Renal cortex interstitium (tissue), 11 donors: ENCODE results near the gene NCBP2L. TPM values are rescaled to one million over a fixed set of nuclear protein-coding genes. Genes with fewer than 3 reads are reported as not detected.

ENCODE experiments used
- DNase-seq, 11 donors: peaks; one replicate each; pipeline ENCODE4 v3.0.0-alpha.2; 2013; ENCODE audit warnings: low read depth in 9 of 11, low spot score in 4 of 11; ENCODE audit errors: extremely low read depth in 1 of 11
- polyA plus RNA-seq, 3 donors: library from polyadenylated mRNA; unstranded; fragments of 120-200 nt; gene quantifications; one replicate each; pipeline ENCODE4 v1.2.1, GENCODE V29; 2013; ENCODE audit not compliant: insufficient read length in 3 of 3

NCBP2L gene
- polyA plus RNA-seq, 3 donors: 0.14 TPM; not detected in 2

- DNase-seq: no peak
These were observed 63.4 kb downstream of the NCBP2L start for GRCh38 chrX:107840971-107841370.

DNA sequence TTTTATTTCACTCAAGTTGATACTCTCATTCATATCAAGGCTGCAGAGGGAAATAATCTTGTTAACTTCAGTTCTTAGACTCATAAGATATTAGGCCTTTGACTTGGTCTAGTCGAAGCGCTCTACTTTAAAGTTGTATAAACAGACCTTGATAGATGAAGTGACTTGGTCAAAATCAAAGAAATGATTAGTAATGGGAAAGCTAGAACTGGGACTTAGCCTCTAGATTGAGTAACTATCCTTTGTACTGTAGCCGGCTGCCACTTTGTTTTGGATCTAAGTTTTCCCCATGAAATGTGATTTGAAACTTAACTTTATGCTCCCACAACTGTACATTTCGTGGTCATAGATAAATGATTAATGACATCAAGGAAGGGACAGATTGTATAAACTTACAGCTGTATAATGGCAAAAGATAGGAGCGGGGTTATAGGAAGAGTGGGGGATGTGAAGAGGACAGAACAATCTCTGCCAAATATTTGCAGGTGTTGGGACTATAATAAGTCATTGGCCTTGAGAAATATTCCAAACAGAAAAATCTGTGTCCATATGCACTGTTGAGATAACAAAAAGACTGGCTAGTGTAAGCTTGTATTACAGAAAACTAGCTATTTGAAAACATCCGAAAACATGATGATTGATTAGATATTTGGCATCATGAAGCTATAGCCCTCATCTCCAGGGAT lies 65.3 kb downstream of the NCBP2L start:
- no peak for DNase-seq

Other genes with a start within 250 kb of the NCBP2L start
- 10 to 100 TPM; 48.1 to 52.4 (median 50.6) TPM for gene PRPS1, start 149.2 kb upstream of the NCBP2L start, polyA plus RNA-seq
- 100 to 1,000 TPM; 109 to 131 (median 122) TPM for gene TSC22D3, start 1.9 kb upstream of the NCBP2L start, polyA plus RNA-seq
- 10 to 100 TPM; 10.4 to 11.3 (median 10.6) TPM for gene MID2, start 48.1 kb downstream of the NCBP2L start, polyA plus RNA-seq
- not detected for gene TEX13B, start 204.6 kb downstream of the NCBP2L start, polyA plus RNA-seq